Measurements from ENCODE around the gene INPP4B. TPM values are rescaled to one million over a fixed set of nuclear protein-coding genes. Genes with fewer than 3 reads are reported as not detected.

The INPP4B gene
- total RNA-seq: 13.0 and 13.5 TPM in 2 replicates

GRCh38 chr4:142846108-142846728, at the start of gene INPP4B:
INPP4B (minus strand) TSS chr4:142846301.

Measured in myometrial cell (primary cell).